NCI-H128 (cell line): ENCODE data around the gene PACRG.

Experiments
- DNase-seq: peaks from one replicate; lab custom pipeline; 2025; ENCODE audit not compliant: unreplicated experiment; lab: John Stamatoyannopoulos, UW

PACRG gene

GRCh38 chr6:162709431-162709830 is 18.3 kb upstream of the PACRG start:
- no peak for DNase-seq

GRCh38 chr6:162710419-162710818 is 17.4 kb upstream of the PACRG start:
- DNase-seq: no peak

GRCh38 chr6:162710936-162711335 is 16.8 kb upstream of the PACRG start:
- no peak for DNase-seq

- no peak for DNase-seq
Measured at GRCh38 chr6:162711376-162711775, 16.4 kb upstream of the PACRG start.

- DNase-seq: no peak
Measured at GRCh38 chr6:162712694-162713093, 15.1 kb upstream of the PACRG start.

GRCh38 chr6:162713974-162714780 is 13.6 kb upstream of the PACRG start:
- DNase-seq: no peak

- no peak for DNase-seq
Measured at GRCh38 chr6:162715601-162716000, 12.2 kb upstream of the PACRG start.

- no peak for DNase-seq
Measured at GRCh38 chr6:162719528-162719927, 8.2 kb upstream of the PACRG start.

- no peak for DNase-seq
Measured at GRCh38 chr6:162721404-162721687, 6.4 kb upstream of the PACRG start.

- no peak for DNase-seq
Measured at GRCh38 chr6:162722226-162722625, 5.5 kb upstream of the PACRG start.

GRCh38 chr6:162722633-162723032 is 5.1 kb upstream of the PACRG start:
- DNase-seq: no peak

- no peak for DNase-seq
Measured at GRCh38 chr6:162726947-162727321, 840 bp upstream of the PACRG start.

GRCh38 chr6:162728197-162728596 is 423 bp downstream of the PACRG start:
- no peak for DNase-seq

GRCh38 chr6:162728706-162729105 is 932 bp downstream of the PACRG start:
- no peak for DNase-seq

- DNase-seq: no peak
Measured at GRCh38 chr6:162730502-162730901, 2.7 kb downstream of the PACRG start.

- no peak for DNase-seq
Measured at GRCh38 chr6:162733489-162733888, 5.7 kb downstream of the PACRG start.

- DNase-seq: no peak
Measured at GRCh38 chr6:162736961-162737360, 9.2 kb downstream of the PACRG start.

- no peak for DNase-seq
Measured at GRCh38 chr6:162750776-162751175, 23.0 kb downstream of the PACRG start.

- DNase-seq: no peak
Measured at GRCh38 chr6:162751211-162751859, 23.6 kb downstream of the PACRG start.

GRCh38 chr6:162753775-162754174 is 26.0 kb downstream of the PACRG start:
- DNase-seq: no peak

- DNase-seq: no peak
Measured at GRCh38 chr6:162770136-162770535, 42.4 kb downstream of the PACRG start.

- no peak for DNase-seq
Measured at GRCh38 chr6:162770955-162771354, 43.2 kb downstream of the PACRG start.

- no peak for DNase-seq
Measured at GRCh38 chr6:162772466-162772865, 44.7 kb downstream of the PACRG start.
